Measurements from ENCODE around the gene SEMA4G. TPM values are rescaled to one million over a fixed set of nuclear protein-coding genes. Genes with fewer than 3 reads are reported as not detected.

The SEMA4G gene
- total RNA-seq, 2 experiments from 2014 or later: 1.1 to 1.6 TPM

DNA sequence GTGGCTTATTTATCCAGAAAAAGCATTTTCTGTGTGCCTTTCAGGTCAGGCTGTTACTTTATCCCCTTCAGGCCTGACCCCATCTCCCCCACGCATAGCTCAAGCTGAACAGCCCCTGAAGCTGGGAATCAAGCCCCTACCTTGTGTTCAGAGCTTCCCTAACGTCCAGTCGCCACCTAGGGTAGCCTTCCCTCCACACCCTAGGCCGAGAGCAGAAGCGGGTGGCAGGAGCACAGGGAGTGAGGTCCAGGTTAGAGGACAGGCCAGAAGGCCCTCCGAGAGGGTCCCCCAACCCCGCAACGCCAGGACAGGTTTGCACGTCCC lies 479 bp upstream of the SEMA4G start:
- DNase-seq: no peak

GRCh38 chr10:100970076-100970913 lies 991 bp downstream of the SEMA4G start:
- DNase-seq (peak in 8 of 14 experiments; percentile 12 to 66 (median 32)), ATAC-seq (ENCODE audit: poor library complexity) (peak; percentile 37)
- H3K4me3 ChIP-seq (ENCODE audit: low read length): peak overlapping the region; percentile 46
- H3K4me3 Mint-ChIP-seq: peak overlapping the region; percentile 74
- no peaks in the 10 kb centered on the region for H3K9me3 ChIP-seq (ENCODE audit: control insufficient read depth in 1 of 2, insufficient read depth in 1 of 2, low read length in 2 of 2)
- ChIA-PET CTCF (interaction anchor here (0.7 kb wide), 1 partner anchor 57 kb away, joined by 3 read pairs; no protein-coding TSS in a partner anchor), POLR2A (interaction anchor here (1.1 kb wide), 1 partner anchor 15 kb away, joined by 3 read pairs; no protein-coding TSS in a partner anchor)
- intact Hi-C loops (cut with DNase I, micrococcal nuclease): loop anchor here in 1 of 2 experiments (2.0 kb wide), 1 partner anchor 21 kb away; no protein-coding TSS in a partner anchor
- no peaks in the 10 kb centered on the region for H3K27me3 ChIP-seq (ENCODE audit: control insufficient read depth in 1 of 2, insufficient read depth in 2 of 2, low read length in 2 of 2)
- H3K9me3 Mint-ChIP-seq: no peaks in the 10 kb centered on the region
- H3K27me3 Mint-ChIP-seq: no peaks in the 10 kb centered on the region
- H3K27ac ChIP-seq (ENCODE audit: low read depth in 1 of 2, low read length in 2 of 2): no peak overlapping the region
- peaks cover 21% of the 10 kb centered on the region for H3K4me1 Mint-ChIP-seq (ENCODE audit: low read depth)
- peaks cover 4% of the 10 kb centered on the region for H3K36me3 Mint-ChIP-seq (ENCODE audit: low read depth)
- peaks cover 20% of the 10 kb centered on the region for H3K4me1 ChIP-seq (ENCODE audit: insufficient read depth, low read length)
- no peaks in the 10 kb centered on the region for H3K36me3 ChIP-seq (ENCODE audit: insufficient read depth, low read length)
- TF ChIP-seq, protein P1, sequence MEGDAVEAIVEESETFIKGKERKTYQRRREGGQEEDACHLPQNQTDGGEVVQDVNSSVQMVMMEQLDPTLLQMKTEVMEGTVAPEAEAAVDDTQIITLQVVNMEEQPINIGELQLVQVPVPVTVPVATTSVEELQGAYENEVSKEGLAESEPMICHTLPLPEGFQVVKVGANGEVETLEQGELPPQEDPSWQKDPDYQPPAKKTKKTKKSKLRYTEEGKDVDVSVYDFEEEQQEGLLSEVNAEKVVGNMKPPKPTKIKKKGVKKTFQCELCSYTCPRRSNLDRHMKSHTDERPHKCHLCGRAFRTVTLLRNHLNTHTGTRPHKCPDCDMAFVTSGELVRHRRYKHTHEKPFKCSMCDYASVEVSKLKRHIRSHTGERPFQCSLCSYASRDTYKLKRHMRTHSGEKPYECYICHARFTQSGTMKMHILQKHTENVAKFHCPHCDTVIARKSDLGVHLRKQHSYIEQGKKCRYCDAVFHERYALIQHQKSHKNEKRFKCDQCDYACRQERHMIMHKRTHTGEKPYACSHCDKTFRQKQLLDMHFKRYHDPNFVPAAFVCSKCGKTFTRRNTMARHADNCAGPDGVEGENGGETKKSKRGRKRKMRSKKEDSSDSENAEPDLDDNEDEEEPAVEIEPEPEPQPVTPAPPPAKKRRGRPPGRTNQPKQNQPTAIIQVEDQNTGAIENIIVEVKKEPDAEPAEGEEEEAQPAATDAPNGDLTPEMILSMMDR (IDR thresholded peaks at IDR 0.05): no peak
- no peak overlapping the region for H3K27ac Mint-ChIP-seq

More for the DNA sequence above, 479 bp upstream of the SEMA4G start:
- Mint-ChIP-seq H3K9me3 (no peaks in the 10 kb centered on the region), H3K4me3 (peak overlapping the region; percentile 76), H3K36me3 (ENCODE audit: low read depth) (peaks cover 8% of the 10 kb centered on the region), H3K4me1 (ENCODE audit: low read depth) (peaks cover 21% of the 10 kb centered on the region), H3K27me3 (no peaks in the 10 kb centered on the region), H3K27ac (no peak overlapping the region)
- Histone ChIP-seq H3K9me3 (ENCODE audit: control insufficient read depth in 1 of 2, insufficient read depth in 1 of 2, low read length in 2 of 2) (no peaks in the 10 kb centered on the region), H3K27ac (ENCODE audit: low read depth in 1 of 2, low read length in 2 of 2) (no peak overlapping the region), H3K4me3 (ENCODE audit: low read length) (peak overlapping the region; percentile 46), H3K36me3 (ENCODE audit: insufficient read depth, low read length) (no peaks in the 10 kb centered on the region), H3K4me1 (ENCODE audit: insufficient read depth, low read length) (peaks cover 20% of the 10 kb centered on the region), H3K27me3 (ENCODE audit: control insufficient read depth in 1 of 2, insufficient read depth in 2 of 2, low read length in 2 of 2) (no peaks in the 10 kb centered on the region)
- intact Hi-C loops (cut with DNase I, micrococcal nuclease): loop anchor here (1.0 to 2.0 kb wide), 2 partner anchors 44 to 45 kb away; no protein-coding TSS in a partner anchor
- TF ChIP-seq, protein P1 (IDR thresholded peaks at IDR 0.05): no peak
- no peak for ATAC-seq (ENCODE audit: poor library complexity)
- ChIA-PET CTCF (interaction anchor here (0.9 to 1.4 kb wide), 2 partner anchors 50 to 81 kb away, joined by 3 read pairs; no protein-coding TSS in a partner anchor), POLR2A (interaction anchor here (0.6 kb wide), 1 partner anchor 14 kb away, joined by 3 read pairs; no protein-coding TSS in a partner anchor)

GRCh38 chr10:100970914-100971811 lies 1.9 kb downstream of the SEMA4G start:
- peak overlapping the region; percentile 74 for H3K4me3 Mint-ChIP-seq
- ATAC-seq (ENCODE audit: poor library complexity) (no peak), DNase-seq (no peak)
- POLR2A ChIA-PET: interaction anchor here (1.1 kb wide), 1 partner anchor 14 kb away, joined by 3 read pairs; no protein-coding TSS in a partner anchor
- H3K27me3 Mint-ChIP-seq: no peaks in the 10 kb centered on the region
- CTCF ChIA-PET: no interaction called here
- H3K4me3 ChIP-seq (ENCODE audit: low read length): no peak overlapping the region
- no peaks in the 10 kb centered on the region for H3K27me3 ChIP-seq (ENCODE audit: control insufficient read depth in 1 of 2, insufficient read depth in 2 of 2, low read length in 2 of 2)
- peaks cover 21% of the 10 kb centered on the region for H3K4me1 Mint-ChIP-seq (ENCODE audit: low read depth)
- H3K36me3 ChIP-seq (ENCODE audit: insufficient read depth, low read length): no peaks in the 10 kb centered on the region
- no peaks in the 10 kb centered on the region for H3K9me3 ChIP-seq (ENCODE audit: control insufficient read depth in 1 of 2, insufficient read depth in 1 of 2, low read length in 2 of 2)
- no peak overlapping the region for H3K27ac Mint-ChIP-seq
- TF ChIP-seq, protein P1 (IDR thresholded peaks at IDR 0.05): no peak
- intact Hi-C loops (cut with DNase I, micrococcal nuclease): loop anchor here in 1 of 2 experiments (2.0 kb wide), 1 partner anchor 20 kb away; no protein-coding TSS in a partner anchor
- peaks cover 20% of the 10 kb centered on the region for H3K4me1 ChIP-seq (ENCODE audit: insufficient read depth, low read length)
- H3K9me3 Mint-ChIP-seq: no peaks in the 10 kb centered on the region
- H3K27ac ChIP-seq (ENCODE audit: low read depth in 1 of 2, low read length in 2 of 2): no peak overlapping the region
- H3K36me3 Mint-ChIP-seq (ENCODE audit: low read depth): no peaks in the 10 kb centered on the region

Data from CD4-positive, alpha-beta T cell (primary cell).